GM21825 (cell line): Measurements from ENCODE around the gene KAT14.
"Not testable (repeated sequence)": the region's sequence is repeated elsewhere in the genome, so short reads cannot be mapped to it uniquely, and the experiment has no call there.

Experiments used
- ATAC-seq: cut with Tn5 transposase; IDR thresholded peaks from one replicate; pipeline ENCODE4 v1.9.1; 2021; ENCODE audit warnings: mild to moderate bottlenecking, moderate library complexity; ENCODE audit not compliant: unreplicated experiment

The KAT14 gene, protein sequence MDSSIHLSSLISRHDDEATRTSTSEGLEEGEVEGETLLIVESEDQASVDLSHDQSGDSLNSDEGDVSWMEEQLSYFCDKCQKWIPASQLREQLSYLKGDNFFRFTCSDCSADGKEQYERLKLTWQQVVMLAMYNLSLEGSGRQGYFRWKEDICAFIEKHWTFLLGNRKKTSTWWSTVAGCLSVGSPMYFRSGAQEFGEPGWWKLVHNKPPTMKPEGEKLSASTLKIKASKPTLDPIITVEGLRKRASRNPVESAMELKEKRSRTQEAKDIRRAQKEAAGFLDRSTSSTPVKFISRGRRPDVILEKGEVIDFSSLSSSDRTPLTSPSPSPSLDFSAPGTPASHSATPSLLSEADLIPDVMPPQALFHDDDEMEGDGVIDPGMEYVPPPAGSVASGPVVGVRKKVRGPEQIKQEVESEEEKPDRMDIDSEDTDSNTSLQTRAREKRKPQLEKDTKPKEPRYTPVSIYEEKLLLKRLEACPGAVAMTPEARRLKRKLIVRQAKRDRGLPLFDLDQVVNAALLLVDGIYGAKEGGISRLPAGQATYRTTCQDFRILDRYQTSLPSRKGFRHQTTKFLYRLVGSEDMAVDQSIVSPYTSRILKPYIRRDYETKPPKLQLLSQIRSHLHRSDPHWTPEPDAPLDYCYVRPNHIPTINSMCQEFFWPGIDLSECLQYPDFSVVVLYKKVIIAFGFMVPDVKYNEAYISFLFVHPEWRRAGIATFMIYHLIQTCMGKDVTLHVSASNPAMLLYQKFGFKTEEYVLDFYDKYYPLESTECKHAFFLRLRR

GRCh38 chr20:18137412-18138265 is at the start of gene KAT14, which contains the start of gene PET117:
Gene KAT14, plus strand, starts transcription at chr20:18137863. Its CDS starts 4,798 bp downstream, at chr20:18142661.
Gene PET117, plus strand, starts transcription at chr20:18137863. Its CDS starts 93 bp downstream, at chr20:18137956.
- peak; percentile 90 for ATAC-seq

GRCh38 chr20:18088298-18088697 is 49.4 kb upstream of the KAT14 start:
- ATAC-seq, result not testable (repeated sequence)

GRCh38 chr20:18088841-18089240 is 48.8 kb upstream of the KAT14 start:
- not testable (repeated sequence) for ATAC-seq

GRCh38 chr20:18090044-18090443 is 47.6 kb upstream of the KAT14 start:
- ATAC-seq, result no peak

DNA sequence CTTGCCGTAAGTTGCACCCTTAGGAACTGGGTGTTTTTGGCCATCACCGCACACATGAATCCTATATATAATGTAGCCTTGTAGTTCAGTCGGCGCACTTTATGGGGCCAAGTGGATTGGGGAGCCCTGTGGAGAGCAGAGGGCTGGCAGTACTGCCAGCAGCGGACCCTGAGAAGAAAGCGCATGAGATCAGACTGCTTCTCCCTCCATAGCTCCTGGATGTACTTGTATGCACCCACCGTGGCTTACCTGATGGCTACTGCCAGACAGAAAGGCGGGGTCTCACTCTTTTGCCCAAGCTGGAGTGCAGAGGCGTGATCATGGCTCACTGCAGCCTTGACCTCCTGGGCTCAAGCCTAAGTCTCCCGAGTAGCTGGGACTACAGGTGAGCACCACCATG is 47.2 kb upstream of the KAT14 start:
- no peak for ATAC-seq

GRCh38 chr20:18091623-18092022 is 46.0 kb upstream of the KAT14 start:
- no peak for ATAC-seq

DNA sequence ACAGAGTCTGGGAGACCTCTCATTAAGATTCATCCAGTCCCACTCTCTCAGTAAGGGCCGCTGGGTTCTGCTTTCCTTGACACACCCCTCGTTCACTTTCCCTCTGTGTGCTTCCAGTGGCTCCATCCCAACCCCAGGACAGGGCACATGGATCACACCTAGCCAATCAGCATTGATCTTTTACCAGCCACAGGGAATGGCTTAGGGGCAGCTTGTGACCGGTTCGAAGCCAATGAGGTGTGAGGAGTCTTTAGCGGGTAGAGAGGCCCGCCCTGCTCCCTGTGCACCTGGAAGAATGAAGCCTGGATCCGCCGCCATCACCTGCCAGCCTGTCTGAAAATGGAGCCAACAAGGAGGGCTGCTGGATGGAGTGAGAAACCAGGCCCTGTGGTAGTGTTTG is 44.8 kb upstream of the KAT14 start:
- ATAC-seq, result no peak

DNA sequence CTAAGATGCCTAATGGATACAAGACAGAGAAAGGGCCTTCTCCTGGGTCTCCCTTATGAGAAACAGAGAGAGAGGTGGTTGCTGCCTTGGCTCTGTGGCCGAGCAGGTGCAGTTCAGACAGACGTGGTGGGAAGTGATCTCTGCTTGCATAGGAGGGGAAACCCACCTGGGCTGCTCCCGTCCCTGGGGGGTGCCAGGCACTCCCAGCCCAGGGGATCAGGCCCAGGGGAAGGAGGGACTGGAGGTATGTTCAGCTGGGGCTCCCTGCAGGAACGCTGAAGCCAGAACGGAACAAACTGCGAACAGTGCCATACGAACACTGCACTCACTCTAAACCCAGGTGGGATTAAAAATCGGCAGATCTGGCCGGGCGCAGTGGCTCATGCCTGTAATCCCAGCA is 44.3 kb upstream of the KAT14 start:
- ATAC-seq, result no peak

DNA sequence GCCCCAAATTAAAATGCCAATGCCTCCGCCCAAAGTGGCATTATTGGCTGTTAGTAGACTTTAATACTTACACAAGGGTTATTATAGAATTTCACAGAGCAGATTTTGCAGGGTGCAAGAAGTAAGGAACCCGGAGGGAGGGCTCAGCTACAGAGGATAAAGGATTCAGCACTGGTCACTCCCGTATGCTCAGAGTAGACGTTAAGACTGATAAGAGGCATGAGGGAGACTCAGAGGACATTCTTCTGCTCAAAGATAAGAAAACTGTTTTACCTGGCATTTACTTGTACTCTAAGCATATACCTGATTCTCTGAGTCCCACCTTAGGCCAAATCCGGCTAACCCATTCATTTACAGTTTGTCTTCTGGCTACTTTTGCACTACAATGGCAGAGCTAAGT is 43.5 kb upstream of the KAT14 start:
- ATAC-seq, result no peak

DNA sequence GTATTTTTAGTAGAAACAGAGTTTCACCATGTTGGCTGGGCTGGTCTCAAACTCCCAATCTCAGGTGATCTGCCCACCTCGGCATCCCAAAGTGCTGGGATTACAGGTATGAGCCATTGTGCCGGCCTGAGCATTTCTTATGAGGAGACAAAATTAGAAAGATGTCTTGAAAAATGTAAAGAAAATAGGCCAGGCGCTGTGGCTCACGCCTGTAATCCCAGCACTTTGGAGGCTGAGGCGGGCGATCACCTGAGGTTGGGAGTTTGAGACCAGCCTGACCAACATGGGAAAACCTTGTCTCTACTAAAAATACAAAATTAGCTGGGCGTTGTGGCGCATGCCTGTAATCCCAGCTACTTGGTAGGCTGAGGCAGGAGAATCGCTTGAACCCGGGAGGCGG is 37.1 kb upstream of the KAT14 start:
- ATAC-seq, result not testable (repeated sequence)

- ATAC-seq, result no peak
Measured at GRCh38 chr20:18101125-18101810, 36.4 kb upstream of the KAT14 start.

DNA sequence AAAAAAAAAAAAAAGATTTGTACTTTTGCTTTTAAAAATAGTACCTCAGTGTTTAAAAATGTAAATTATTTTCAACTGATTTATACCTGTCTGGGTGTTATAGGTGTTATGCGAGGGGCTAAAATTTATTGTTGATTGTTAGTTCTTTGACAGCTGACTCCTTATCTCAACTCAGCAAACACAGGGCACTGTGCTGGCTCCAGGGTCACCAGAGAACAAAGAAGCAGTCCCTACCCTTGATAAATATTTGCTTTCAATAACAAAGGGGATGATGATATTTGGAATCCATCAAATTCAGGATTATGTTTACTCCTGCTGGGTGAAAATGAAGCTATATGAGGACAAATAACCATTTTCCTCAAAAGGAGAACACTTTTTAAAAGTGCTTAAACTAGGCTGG is 34.2 kb upstream of the KAT14 start:
- ATAC-seq, result no peak

DNA sequence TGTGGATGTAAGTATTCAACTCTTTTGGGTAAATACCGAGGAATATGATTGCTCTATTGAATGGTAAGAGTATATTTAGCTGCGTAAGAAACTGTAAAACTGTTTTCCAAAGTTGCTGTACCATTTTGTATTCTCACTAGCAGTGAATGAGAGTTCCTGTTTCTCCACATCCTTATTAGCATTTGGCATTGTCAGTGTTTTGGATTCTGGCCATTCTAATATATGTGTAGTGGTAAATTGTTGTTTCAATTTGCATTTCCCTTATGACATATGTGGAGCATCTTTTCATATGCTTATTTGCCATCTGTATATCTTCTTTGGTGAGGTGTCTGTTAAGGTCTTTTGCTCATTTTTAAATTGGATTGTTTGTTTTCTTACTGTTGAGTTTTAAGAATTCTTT is 29.3 kb upstream of the KAT14 start:
- ATAC-seq, result no peak

DNA sequence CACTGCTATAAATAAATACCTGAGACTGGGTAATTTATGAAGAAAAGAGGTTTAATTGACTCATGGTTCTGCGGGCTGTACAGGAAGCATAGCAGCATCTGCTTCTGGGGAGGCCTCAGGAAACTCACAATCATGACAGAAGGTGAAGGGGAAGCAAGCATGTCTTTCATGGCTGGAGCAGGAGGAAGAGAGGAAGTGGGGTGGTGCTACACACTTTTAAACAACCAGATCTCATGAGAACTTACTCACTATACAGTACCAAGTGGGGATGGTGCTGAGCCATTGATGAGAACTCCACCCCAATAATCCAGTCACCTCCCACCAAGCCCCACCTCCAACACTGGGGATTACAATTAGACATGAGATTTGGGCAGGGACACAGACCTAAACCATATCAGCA is 9.1 kb upstream of the KAT14 start:
- ATAC-seq, result not testable (repeated sequence)

- ATAC-seq, result no peak
Measured at GRCh38 chr20:18132663-18133062, 5.0 kb upstream of the KAT14 start.

DNA sequence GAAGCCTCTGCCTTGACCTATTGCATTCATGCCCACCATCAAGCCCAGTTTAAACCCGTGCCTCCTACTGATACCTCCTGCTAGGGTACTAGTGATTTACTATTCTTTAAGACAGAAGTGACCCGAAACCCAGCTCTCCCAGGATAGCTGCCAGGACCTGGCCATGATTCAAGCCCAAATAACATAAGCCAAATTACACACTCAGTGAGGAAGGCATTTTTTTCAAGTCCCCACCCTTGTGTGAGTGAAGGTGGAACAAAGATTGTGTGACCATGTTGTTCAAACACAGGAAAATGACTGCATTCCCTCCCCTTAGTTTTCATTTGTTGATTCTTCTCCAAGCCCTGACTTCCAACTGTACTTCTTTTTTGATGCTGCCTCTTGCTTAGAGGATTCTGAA is 3.7 kb upstream of the KAT14 start:
- ATAC-seq, result no peak

- ATAC-seq, result peak; percentile 30
Measured at GRCh38 chr20:18138266-18138582, 561 bp downstream of the KAT14 start.

GRCh38 chr20:18138639-18139583 is 1.2 kb downstream of the KAT14 start:
- no peak for ATAC-seq

- no peak for ATAC-seq
Measured at GRCh38 chr20:18139832-18140231, 2.2 kb downstream of the KAT14 start.
